HG02623 (cell line): ENCODE measurements around the gene USP7.
"Not testable (repeated sequence)": the region's sequence is repeated elsewhere in the genome, so short reads cannot be mapped to it uniquely, and the experiment has no call there.

Experiments used
- ATAC-seq: cut with Tn5 transposase; IDR thresholded peaks from one replicate; pipeline ENCODE4 v1.9.1; 2021; ENCODE audit warnings: moderate library complexity; ENCODE audit not compliant: unreplicated experiment

Gene USP7

DNA sequence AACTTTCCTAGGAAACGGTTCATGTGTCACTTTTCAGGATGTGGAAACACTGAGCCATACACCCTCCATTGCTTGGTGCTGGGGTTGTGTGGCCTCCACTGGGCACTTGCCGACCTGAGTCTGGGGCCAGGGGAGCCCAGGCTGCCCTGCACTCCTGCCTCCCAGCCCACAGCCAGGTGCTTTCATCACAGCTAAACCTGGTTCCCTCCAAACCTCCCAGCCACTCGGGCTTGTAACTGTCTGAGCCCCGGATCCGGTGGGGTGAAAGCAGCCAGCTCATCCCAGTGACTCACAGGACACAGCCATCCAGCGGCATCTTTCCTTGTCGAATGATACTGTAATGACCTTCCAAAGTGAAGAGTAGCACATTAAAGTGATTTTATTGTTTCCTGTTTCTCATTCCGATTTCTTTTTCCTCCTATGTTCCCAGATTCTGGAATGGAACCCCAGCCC, 114.7 kb downstream of the USP7 start:
- no peak for ATAC-seq

DNA sequence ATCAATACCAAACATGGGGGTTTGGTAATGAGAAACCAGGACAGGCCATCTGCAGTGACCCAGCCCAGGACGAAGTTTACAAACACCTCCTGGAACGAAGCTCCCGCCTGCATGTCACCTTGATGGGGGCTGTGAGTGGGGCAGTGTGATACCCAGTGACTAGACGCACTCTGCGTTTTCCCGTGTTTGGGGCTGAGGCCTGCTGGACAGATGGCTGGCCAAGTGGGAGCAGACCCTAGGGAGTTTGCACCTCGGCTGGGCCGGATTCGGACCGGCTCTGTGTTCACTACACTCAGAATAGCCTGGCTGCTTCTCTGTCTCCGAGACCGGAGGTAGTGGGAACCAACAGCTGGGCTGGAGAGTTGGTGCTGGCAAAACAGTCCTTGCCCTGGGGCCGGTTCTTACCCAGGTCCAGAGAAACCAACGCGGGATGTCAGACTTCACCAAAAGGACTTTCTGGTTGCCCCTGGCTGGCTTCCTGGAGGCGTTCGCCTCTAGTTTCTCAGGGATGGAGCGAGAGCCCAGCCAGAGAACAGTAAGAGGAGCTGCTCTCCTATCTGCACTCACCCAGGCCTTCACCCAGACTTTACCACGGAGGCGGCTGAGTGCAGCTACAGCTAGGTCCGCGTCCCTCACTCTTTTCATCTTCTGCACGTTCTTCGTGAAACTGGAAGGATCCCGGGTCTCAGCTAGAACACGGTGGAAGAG, 115.3 kb downstream of the USP7 start:
- no peak for ATAC-seq

DNA sequence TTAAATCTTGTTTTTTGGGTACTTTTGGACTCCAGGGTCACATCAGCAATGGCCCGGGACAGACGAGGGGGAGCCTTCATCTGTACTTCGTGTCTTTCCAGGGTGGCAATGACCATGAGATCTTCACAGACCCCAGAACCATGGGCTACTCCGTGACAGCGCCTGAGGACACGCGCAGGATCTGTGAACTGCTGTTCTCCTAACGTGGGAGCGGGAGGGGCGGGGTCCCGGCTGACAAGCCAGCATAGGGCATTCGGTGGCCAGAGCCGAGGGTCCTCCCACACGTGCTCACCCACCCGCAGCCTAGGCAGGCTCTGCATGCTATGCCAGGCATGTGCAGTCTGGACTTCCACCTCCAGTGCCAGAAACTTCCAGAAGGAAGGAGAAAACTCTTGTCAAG, 116.1 kb downstream of the USP7 start:
- ATAC-seq: no peak

DNA sequence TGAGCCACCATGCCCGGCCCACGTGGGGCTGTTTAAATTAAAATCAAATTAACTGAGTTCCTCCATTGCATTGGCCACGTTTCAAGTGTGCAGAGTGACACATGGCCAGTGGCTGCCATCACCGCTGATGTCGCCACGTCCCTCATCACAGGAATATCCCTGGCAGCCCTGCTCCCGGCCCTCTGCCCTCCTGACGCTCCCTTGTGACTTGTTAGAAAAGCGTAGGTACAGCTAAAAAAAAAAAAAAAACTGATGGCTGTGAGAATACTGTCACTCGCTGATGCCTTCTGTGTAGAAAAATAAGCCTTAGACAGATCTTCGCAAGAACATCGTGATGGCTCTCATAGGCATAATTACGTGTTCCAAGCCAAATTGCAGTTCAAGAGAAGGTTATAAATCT, 116.6 kb downstream of the USP7 start:
- no peak for ATAC-seq

DNA sequence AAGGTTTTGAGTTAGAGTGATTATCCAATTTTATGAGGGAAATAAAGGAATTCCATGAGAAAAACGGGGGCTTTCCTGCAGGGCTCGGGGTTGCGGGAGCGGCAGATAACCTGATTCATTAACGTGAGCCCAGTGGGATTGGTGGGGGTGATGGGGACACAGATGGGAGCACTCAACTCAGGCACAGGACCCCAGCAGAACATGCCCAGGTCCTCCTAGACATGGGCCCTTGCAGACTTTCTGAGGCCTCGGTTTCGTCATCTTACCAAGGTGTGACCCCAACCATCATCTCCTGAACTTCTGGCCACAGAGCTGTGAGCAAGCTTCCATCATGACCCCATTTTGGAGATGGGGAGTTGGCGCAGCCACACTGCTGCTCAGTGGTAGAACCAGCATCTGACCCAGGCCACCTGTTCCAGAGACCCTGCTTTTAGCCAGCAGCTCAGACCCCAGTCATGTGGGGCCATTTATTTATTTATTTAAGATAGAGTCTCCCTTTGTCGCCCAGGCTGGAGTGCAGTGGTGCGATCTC, 117.2 kb downstream of the USP7 start:
- ATAC-seq: no peak

DNA sequence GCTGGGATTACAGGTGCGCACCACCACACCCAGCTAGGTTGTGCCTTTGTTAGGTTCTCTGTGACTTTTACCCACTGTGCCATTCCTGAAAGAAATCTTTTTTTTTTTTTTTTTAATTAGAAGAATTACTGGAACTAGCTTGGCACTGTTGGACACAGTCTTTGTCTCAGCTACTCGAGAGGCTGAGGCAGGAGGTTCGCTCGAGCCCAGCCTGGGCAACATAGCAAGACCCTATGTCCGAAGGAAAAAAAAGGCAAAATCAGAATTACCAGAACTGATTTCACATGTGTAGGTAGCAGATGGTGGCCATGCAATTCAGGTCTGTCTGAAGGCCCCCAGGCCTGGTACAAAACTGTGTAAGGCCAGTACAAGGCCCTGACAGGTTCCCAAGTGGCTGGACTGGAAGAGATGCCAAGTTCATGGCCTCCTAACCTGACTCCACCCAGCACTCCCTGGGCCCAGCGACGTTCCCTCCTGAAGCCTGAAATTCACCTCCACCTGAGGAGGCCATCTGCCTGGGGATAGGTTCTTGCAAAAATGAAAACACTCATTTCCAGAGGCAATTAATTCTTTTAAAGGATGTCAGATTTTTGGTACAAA, 117.9 kb downstream of the USP7 start:
- ATAC-seq: no peak

DNA sequence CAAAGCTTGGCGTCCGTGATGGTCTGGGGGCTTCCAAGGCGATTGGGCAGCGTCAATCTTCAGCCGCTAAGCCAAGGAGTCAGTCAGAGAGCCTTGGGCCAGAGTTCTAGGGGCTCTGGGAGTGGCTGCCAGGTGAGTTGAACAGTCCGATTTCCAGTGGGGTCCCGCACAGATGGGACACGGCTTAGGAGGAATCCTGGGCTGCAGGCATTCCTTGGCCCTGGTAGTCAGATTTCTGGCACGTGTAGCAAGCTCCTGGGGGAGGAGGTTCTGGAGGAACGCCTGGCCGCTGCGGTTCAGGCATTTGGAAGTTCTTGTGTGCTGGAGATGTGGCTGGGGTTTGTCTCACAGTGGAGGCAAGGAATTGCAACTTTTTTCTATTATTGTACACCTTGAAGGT, 120.4 kb downstream of the USP7 start:
- ATAC-seq: not testable (repeated sequence)
